ENCODE measurements around the gene PET117.

GRCh38 chr20:18093388-18093787, 44.3 kb upstream of the PET117 start:
- TF ChIP-seq CTCF (IDR thresholded peaks at IDR 0.05), result no peak
- no peak for TF ChIP-seq POLR2A (IDR thresholded peaks at IDR 0.05)
